GM13976 (cell line): ENCODE data around the gene ERC2.
"Not testable (repeated sequence)": the region's sequence is repeated elsewhere in the genome, so short reads cannot be mapped to it uniquely, and the experiment has no call there.

ENCODE experiments used
- DNase-seq: peaks from one replicate; pipeline ENCODE4 v3.0.0; 2012; ENCODE audit warnings: low spot score
- in situ Hi-C: fragments of 300-500 bp; cut with MboI; formaldehyde crosslinking; loops from one replicate; pipeline ENCODE4 v1.12.0; 2022; ENCODE audit warnings: low sequenced_read_pairs, mixed read lengths, inconsistent platforms; ENCODE audit not compliant: unreplicated experiment
- TF ChIP-seq, protein P1 (sequence below): IDR thresholded peaks from 2 replicates; pipeline ENCODE4 v1.5.1; 2012; ENCODE audit warnings: borderline replicate concordance, mild to moderate bottlenecking; ENCODE audit not compliant: insufficient read depth; ENCODE audit errors: extremely low read depth, missing control alignments, control extremely low read depth

Gene ERC2

GRCh38 chr3:56076746-56077145 lies 391.5 kb downstream of the ERC2 start:
- in situ Hi-C loops: no loop called here
- no peak for DNase-seq
- TF ChIP-seq, protein P1, sequence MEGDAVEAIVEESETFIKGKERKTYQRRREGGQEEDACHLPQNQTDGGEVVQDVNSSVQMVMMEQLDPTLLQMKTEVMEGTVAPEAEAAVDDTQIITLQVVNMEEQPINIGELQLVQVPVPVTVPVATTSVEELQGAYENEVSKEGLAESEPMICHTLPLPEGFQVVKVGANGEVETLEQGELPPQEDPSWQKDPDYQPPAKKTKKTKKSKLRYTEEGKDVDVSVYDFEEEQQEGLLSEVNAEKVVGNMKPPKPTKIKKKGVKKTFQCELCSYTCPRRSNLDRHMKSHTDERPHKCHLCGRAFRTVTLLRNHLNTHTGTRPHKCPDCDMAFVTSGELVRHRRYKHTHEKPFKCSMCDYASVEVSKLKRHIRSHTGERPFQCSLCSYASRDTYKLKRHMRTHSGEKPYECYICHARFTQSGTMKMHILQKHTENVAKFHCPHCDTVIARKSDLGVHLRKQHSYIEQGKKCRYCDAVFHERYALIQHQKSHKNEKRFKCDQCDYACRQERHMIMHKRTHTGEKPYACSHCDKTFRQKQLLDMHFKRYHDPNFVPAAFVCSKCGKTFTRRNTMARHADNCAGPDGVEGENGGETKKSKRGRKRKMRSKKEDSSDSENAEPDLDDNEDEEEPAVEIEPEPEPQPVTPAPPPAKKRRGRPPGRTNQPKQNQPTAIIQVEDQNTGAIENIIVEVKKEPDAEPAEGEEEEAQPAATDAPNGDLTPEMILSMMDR: no peak

DNA sequence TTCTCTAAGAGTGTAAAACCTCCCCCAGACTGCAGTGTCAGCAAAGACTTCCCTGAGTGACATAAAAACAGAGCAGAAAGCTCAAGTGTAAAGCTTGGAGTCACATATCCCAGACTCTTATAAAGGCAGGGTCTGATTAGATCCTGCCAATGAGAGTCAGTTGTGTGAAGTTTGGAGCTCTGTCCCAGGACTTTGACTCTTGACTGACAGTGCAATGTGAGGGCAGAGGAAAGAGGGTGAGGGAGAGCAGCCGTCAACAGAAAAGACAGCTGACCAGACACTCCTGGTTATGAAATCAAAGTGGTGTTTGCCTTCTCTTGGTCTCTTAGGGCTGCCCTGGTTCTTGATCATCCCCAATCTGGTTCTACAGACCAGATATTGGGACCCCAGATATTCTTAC lies 393.2 kb downstream of the ERC2 start:
- TF ChIP-seq, protein P1: no peak
- in situ Hi-C loops: no loop called here
- DNase-seq: no peak

DNA sequence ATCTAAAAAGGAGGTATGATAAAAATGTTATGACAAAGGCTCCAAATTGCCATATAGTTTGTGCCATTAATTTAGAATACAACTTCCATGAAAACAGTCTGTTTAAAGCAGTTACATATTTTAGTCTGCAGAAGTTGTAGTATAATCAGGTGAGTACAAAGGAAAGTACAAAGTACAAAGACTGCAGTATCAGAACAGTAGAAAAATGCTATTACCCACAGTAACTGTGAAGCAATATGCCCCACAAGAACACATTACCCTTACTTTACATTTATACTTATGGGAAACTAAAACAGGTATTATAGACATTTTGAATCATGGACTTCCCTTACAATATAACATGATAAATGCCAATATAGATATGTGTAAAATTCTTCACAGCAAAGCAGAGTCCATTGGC lies 398.5 kb downstream of the ERC2 start:
- TF ChIP-seq, protein P1: no peak
- in situ Hi-C loops: no loop called here
- DNase-seq: no peak

GRCh38 chr3:56066405-56066804 lies 401.9 kb downstream of the ERC2 start:
- DNase-seq, in situ Hi-C loops: not testable (repeated sequence)

DNA sequence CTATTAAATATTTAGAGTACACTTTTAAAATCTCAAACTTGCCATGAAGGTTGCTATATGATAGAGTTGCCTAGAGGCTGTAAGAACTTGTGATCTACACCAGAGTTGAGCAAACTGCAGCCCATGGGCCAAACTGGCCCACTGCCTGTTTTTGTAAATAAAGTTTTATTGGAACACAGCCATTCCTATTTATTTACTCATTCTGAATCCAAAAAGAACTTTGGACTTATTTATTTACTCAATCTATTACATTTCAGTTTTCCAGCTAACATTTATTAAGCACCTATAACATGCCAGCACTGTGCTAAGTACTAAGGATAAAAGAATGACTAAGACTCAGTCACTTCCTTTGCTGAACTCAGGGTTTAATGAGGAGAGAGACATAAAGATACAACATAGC lies 403.6 kb downstream of the ERC2 start:
- TF ChIP-seq, protein P1: no peak
- DNase-seq: no peak
- in situ Hi-C loops: no loop called here

GRCh38 chr3:56061279-56061626 lies 407.0 kb downstream of the ERC2 start:
- no peak for DNase-seq
- TF ChIP-seq, protein P1: no peak
- in situ Hi-C loops: no loop called here

DNA sequence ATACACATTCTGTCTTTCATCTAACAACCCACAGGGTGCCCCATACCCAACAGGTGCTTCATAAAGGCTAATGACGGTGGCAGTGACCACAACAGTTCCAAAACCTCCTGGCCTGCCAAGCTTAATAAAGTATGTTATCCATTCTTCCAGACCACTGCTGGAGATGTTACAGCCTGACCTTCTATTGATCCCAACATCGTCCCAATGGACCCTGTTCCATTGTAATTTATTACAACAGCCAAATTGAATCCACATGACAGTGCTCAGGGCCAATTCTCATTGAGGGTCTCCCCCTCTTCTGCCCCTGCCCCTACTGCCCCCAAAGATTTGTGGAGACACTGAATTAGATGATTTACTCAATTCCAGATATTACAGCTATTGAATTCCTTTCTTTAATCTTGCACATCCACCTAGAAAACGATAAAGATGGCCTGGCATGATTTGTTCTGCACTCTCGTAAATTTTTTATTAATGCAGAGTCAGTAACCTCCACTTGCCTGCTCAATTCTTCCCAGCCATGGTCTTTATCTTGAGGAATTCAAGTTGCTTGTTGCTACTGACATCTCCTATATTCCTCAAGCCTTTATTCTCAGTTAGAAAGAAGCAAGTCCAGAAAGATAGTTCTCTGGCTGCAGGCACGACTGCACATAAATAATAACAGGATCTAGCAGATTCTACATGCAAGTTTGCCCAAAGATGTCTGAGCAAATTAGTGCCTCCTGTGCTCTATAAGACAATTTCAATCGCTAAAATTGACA lies 407.6 kb downstream of the ERC2 start:
- no peak for DNase-seq
- in situ Hi-C loops: no loop called here
- TF ChIP-seq, protein P1: no peak
